BJ (cell line): ENCODE measurements around the gene STAB1. TPM values are rescaled to one million over a fixed set of nuclear protein-coding genes. Genes with fewer than 3 reads are reported as not detected.

ENCODE experiments used
- CTCF ChIA-PET: fragments of 350-600 bp; formaldehyde crosslinking; extraction: SDS; loops from one replicate; lab custom pipeline; 2021; ENCODE audit warnings: antibody characterized with exemption, inconsistent platforms; lab: Yijun Ruan, JAX
- POLR2A ChIA-PET: fragments of 300-600 bp; sonication (Branson Sonifier 250); formaldehyde crosslinking; extraction: SDS; loops from one replicate; lab custom pipeline; 2021; ENCODE audit warnings: antibody characterized with exemption; lab: Charles Lee
- DNase-seq: peaks from one replicate; pipeline ENCODE4 v3.0.0-alpha.2; 2011; ENCODE audit warnings: low read depth
- H3K27me3 ChIP-seq: 2 replicates; pipeline ENCODE4 v1.6.0; 2011; ENCODE audit warnings: low read length; ENCODE audit not compliant: control insufficient read depth, insufficient read depth
- H3K36me3 ChIP-seq: 2 replicates; pipeline ENCODE4 v1.5.1; 2011; ENCODE audit warnings: low read length; ENCODE audit not compliant: control insufficient read depth, insufficient read depth
- H3K4me3 ChIP-seq: 2 replicates; pipeline ENCODE4 v1.5.1; 2011; ENCODE audit warnings: low read depth, mild to moderate bottlenecking, control low read depth, low read length
- CTCF ChIP-seq: IDR thresholded peaks from 2 replicates; pipeline ENCODE4 v1.5.1; 2011; ENCODE audit warnings: low read depth, mild to moderate bottlenecking, control low read depth, inconsistent platforms, low read length, moderate library complexity; ENCODE audit not compliant: insufficient read depth
- polyA plus RNA-seq: library from polyadenylated mRNA; depleted of rRNA; stranded (reverse); fragments of >200 nt; gene quantifications from 2 replicates; pipeline ENCODE4 v1.2.3, GENCODE V29; 2011

Gene STAB1
- polyA plus RNA-seq, 1 experiment: 0.01 TPM

- ChIA-PET CTCF (no interaction called here), POLR2A (no interaction called here)
- TF ChIP-seq CTCF: no peak
- Histone ChIP-seq H3K27me3 (no peaks in the 10 kb centered on the region), H3K36me3 (no peaks in the 10 kb centered on the region), H3K4me3 (no peak overlapping the region)
- no peak for DNase-seq
Observed at GRCh38 chr3:52541050-52541449, 45.9 kb downstream of the STAB1 start.

GRCh38 chr3:52544937-52545336 is 49.8 kb downstream of the STAB1 start:
- no peaks in the 10 kb centered on the region for H3K27me3 ChIP-seq
- TF ChIP-seq CTCF: no peak
- POLR2A ChIA-PET: no interaction called here
- H3K4me3 ChIP-seq: no peak overlapping the region
- CTCF ChIA-PET: interaction anchor here (0.6 kb wide), 1 partner anchor 113 kb away, joined by 4 read pairs; no protein-coding TSS in a partner anchor
- H3K36me3 ChIP-seq: no peaks in the 10 kb centered on the region
- no peak for DNase-seq

GRCh38 chr3:52546111-52546901 is 51.2 kb downstream of the STAB1 start:
- ChIA-PET CTCF (interaction anchor here (0.7 to 1.3 kb wide), 2 partner anchors 14 to 147 kb away, joined by 3 read pairs; no protein-coding TSS in a partner anchor), POLR2A (no interaction called here)
- no peak for DNase-seq
- Histone ChIP-seq H3K36me3 (peaks cover 5% of the 10 kb centered on the region), H3K27me3 (no peaks in the 10 kb centered on the region), H3K4me3 (no peak overlapping the region)
- TF ChIP-seq CTCF: no peak

GRCh38 chr3:52547143-52547542 is 52.0 kb downstream of the STAB1 start:
- peaks cover 5% of the 10 kb centered on the region for H3K36me3 ChIP-seq
- no peak for TF ChIP-seq CTCF
- ChIA-PET CTCF (interaction anchor here (1.3 kb wide), 1 partner anchor 14 kb away, joined by 3 read pairs; no protein-coding TSS in a partner anchor), POLR2A (no interaction called here)
- H3K27me3 ChIP-seq: no peaks in the 10 kb centered on the region
- no peak overlapping the region for H3K4me3 ChIP-seq
- DNase-seq: no peak

GRCh38 chr3:52551118-52551517 is 56.0 kb downstream of the STAB1 start:
- ChIA-PET POLR2A (interaction anchor here (0.8 kb wide), 1 partner anchor 8 kb away, joined by 3 read pairs; no protein-coding TSS in a partner anchor), CTCF (interaction anchor here (1.3 to 1.5 kb wide), 2 partner anchors 12 to 79 kb away, joined by 3 read pairs; no protein-coding TSS in a partner anchor)
- TF ChIP-seq CTCF: no peak
- H3K36me3 ChIP-seq: peaks cover 14% of the 10 kb centered on the region
- no peaks in the 10 kb centered on the region for H3K27me3 ChIP-seq
- DNase-seq: no peak
- H3K4me3 ChIP-seq: no peak overlapping the region
